Measurements from ENCODE around the gene KCNAB2.

GRCh38 chr1:6049419-6049818 lies 3.7 kb downstream of the KCNAB2 start:
- TF ChIP-seq CTCF (IDR thresholded peaks at IDR 0.05), result no peak
- TF ChIP-seq EZH2 (IDR thresholded peaks at IDR 0.05; ENCODE audit: borderline replicate concordance, insufficient read depth, low read depth, low read length, poor library complexity, severe bottlenecking), result no peak
